ENCODE measurements around the gene PRR19.
A peak's percentile ranks its signal among the peaks of the same experiment; 100 is the strongest.

Gene PRR19

GRCh38 chr19:42324655-42325307 lies 22.8 kb downstream of the PRR19 start:
- no peak for DNase-seq (ENCODE audit: insufficient read length, low spot score)
- FAIRE-seq = no peak
- no peak for TF ChIP-seq CTCF (IDR thresholded peaks at IDR 0.05; ENCODE audit: insufficient read depth, missing control alignments)

GRCh38 chr19:42325308-42325895 lies 23.5 kb downstream of the PRR19 start, which contains the start of gene MEGF8:
MEGF8 (plus strand) TSS chr19:42325635; CDS start chr19:42326244, 609 bp downstream.
- FAIRE-seq = no peak
- DNase-seq (ENCODE audit: insufficient read length, low spot score) = peak; percentile 96
- TF ChIP-seq CTCF (IDR thresholded peaks at IDR 0.05; ENCODE audit: insufficient read depth, missing control alignments) = peak; percentile 90

- DNase-seq (ENCODE audit: insufficient read length, low spot score) = no peak
- TF ChIP-seq CTCF (IDR thresholded peaks at IDR 0.05; ENCODE audit: insufficient read depth, missing control alignments) = no peak
- no peak for FAIRE-seq
Measured at GRCh38 chr19:42325896-42326771, 24.2 kb downstream of the PRR19 start.

- FAIRE-seq (no peak), DNase-seq (ENCODE audit: insufficient read length, low spot score) (no peak)
- TF ChIP-seq CTCF (IDR thresholded peaks at IDR 0.05; ENCODE audit: insufficient read depth, missing control alignments) = no peak
Measured at GRCh38 chr19:42326969-42327368, 25.0 kb downstream of the PRR19 start.

- no peak for FAIRE-seq
- DNase-seq (ENCODE audit: insufficient read length, low spot score) = no peak
- no peak for TF ChIP-seq CTCF (IDR thresholded peaks at IDR 0.05; ENCODE audit: insufficient read depth, missing control alignments)
Measured at GRCh38 chr19:42327381-42327780, 25.4 kb downstream of the PRR19 start.

- FAIRE-seq = no peak
- TF ChIP-seq CTCF (IDR thresholded peaks at IDR 0.05; ENCODE audit: insufficient read depth, missing control alignments) = no peak
- DNase-seq (ENCODE audit: insufficient read length, low spot score) = no peak
Measured at GRCh38 chr19:42328106-42328505, 26.2 kb downstream of the PRR19 start.

Measured in D721Med (cell line).